Neural progenitor cell (in vitro differentiated cells): ENCODE measurements around the gene SENP2.

Source experiments
- EZH2 ChIP-seq: fragments of 200-600 bp; sonication (generic); IDR thresholded peaks from 2 replicates; pipeline ENCODE4 v1.6.1; 2017; ENCODE audit warnings: antibody characterized with exemption, mild to moderate bottlenecking, moderate library complexity
- EZH2phosphoT487 ChIP-seq: fragments of 200-600 bp; sonication (generic); IDR thresholded peaks from 2 replicates; pipeline ENCODE4 v1.6.1; 2017; ENCODE audit warnings: antibody characterized with exemption
- TF ChIP-seq, protein P1 (sequence below): fragments of 200-600 bp; sonication (generic); IDR thresholded peaks from 2 replicates; pipeline ENCODE4 v1.5.1; 2017; ENCODE audit warnings: antibody characterized with exemption, mild to moderate bottlenecking

DNA sequence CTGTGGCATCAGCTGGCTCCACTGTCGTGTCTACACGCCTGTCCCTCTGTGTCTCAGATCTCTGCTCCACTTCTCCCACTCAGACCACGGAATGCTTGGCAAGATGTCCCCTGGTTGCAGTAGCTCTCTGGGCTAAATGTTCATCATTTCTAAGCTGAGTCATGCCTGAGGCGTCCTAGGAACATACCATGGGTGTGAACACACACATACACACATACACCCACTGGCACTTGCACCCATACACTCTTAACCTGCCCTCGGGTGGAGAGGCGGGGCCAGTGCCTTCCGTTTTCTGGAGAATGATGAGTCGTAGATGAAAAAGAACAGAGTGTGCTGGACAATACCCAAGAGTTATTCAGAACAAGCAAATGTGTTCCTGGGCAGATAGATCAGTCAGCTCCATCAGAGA, 72.4 kb downstream of the SENP2 start:
- TF ChIP-seq, protein P1, sequence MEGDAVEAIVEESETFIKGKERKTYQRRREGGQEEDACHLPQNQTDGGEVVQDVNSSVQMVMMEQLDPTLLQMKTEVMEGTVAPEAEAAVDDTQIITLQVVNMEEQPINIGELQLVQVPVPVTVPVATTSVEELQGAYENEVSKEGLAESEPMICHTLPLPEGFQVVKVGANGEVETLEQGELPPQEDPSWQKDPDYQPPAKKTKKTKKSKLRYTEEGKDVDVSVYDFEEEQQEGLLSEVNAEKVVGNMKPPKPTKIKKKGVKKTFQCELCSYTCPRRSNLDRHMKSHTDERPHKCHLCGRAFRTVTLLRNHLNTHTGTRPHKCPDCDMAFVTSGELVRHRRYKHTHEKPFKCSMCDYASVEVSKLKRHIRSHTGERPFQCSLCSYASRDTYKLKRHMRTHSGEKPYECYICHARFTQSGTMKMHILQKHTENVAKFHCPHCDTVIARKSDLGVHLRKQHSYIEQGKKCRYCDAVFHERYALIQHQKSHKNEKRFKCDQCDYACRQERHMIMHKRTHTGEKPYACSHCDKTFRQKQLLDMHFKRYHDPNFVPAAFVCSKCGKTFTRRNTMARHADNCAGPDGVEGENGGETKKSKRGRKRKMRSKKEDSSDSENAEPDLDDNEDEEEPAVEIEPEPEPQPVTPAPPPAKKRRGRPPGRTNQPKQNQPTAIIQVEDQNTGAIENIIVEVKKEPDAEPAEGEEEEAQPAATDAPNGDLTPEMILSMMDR: no peak
- TF ChIP-seq EZH2 (no peak), EZH2phosphoT487 (no peak)
